Neural progenitor cell (in vitro differentiated cells): Measurements from ENCODE around the gene GTF2F2. TPM values are rescaled to one million over a fixed set of nuclear protein-coding genes. Genes with fewer than 3 reads are reported as not detected.

Source experiments
- DNase-seq: peaks from one replicate; pipeline ENCODE4 v3.0.0-alpha.2; 2016; ENCODE audit warnings: low spot score
- H2AFZ ChIP-seq: fragments of 200-600 bp; sonication (generic); replicated peaks from 2 replicates; pipeline ENCODE4 v1.6.1; 2016; ENCODE audit warnings: antibody characterized with exemption
- H3F3A ChIP-seq: fragments of 200-600 bp; sonication (generic); 2 replicates; pipeline ENCODE4 v1.6.1; 2016; ENCODE audit warnings: antibody characterized with exemption, low read depth
- H3K27ac ChIP-seq: fragments of 200-600 bp; sonication (generic); 2 replicates; pipeline ENCODE4 v1.5.1; 2016; ENCODE audit warnings: mild to moderate bottlenecking
- H3K27me3 ChIP-seq: fragments of 200-600 bp; sonication (generic); 2 replicates; pipeline ENCODE4 v1.6.1; 2016; ENCODE audit warnings: mild to moderate bottlenecking, moderate library complexity
- H3K36me3 ChIP-seq: fragments of 200-600 bp; sonication (generic); 2 replicates; pipeline ENCODE4 v1.5.1; 2016
- H3K4me1 ChIP-seq: fragments of 200-600 bp; sonication (generic); 2 replicates; pipeline ENCODE4 v1.6.1; 2016; ENCODE audit warnings: mixed run types
- H3K4me2 ChIP-seq: fragments of 200-600 bp; sonication (generic); 2 replicates; pipeline ENCODE4 v1.6.1; 2016
- H3K4me3 ChIP-seq: fragments of 200-600 bp; sonication (generic); 2 replicates; pipeline ENCODE4 v1.5.1; 2016
- H3K79me2 ChIP-seq: fragments of 200-600 bp; sonication (generic); 2 replicates; pipeline ENCODE4 v1.6.1; 2016; ENCODE audit warnings: low read depth
- H3K9ac ChIP-seq: fragments of 200-600 bp; sonication (generic); 2 replicates; pipeline ENCODE4 v1.6.1; 2016
- H3K9me3 ChIP-seq: fragments of 200-600 bp; sonication (generic); 2 replicates; pipeline ENCODE4 v1.5.1; 2016; ENCODE audit warnings: low read depth
- H4K20me1 ChIP-seq: fragments of 200-600 bp; sonication (generic); 2 replicates; pipeline ENCODE4 v1.6.1; 2016; ENCODE audit warnings: low read depth
- H3K27ac Mint-ChIP-seq: 3 replicates; pipeline ENCODE4 v1.8.0; 2021; ENCODE audit warnings: mixed read lengths
- H3K27me3 Mint-ChIP-seq: 2 replicates; pipeline ENCODE4 v1.8.0; 2022; ENCODE audit warnings: low read depth, mild to moderate bottlenecking, inconsistent platforms, moderate library complexity, mixed read lengths; ENCODE audit not compliant: insufficient read depth
- H3K36me3 Mint-ChIP-seq: 3 replicates; pipeline ENCODE4 v1.8.0; 2021; ENCODE audit warnings: mixed read lengths
- H3K4me1 Mint-ChIP-seq: 3 replicates; pipeline ENCODE4 v1.8.0; 2021; ENCODE audit warnings: mixed read lengths
- H3K4me3 Mint-ChIP-seq: 3 replicates; pipeline ENCODE4 v1.8.0; 2021; ENCODE audit warnings: mild to moderate bottlenecking, moderate library complexity, mixed read lengths
- H3K9me3 Mint-ChIP-seq: 3 replicates; pipeline ENCODE4 v1.8.0; 2020; ENCODE audit warnings: mixed read lengths
- CTCF ChIP-seq: fragments of 200-600 bp; sonication (generic); IDR thresholded peaks from 2 replicates; pipeline ENCODE4 v1.5.1; 2017; ENCODE audit warnings: antibody characterized with exemption, mild to moderate bottlenecking
- EZH2 ChIP-seq: fragments of 200-600 bp; sonication (generic); IDR thresholded peaks from 2 replicates; pipeline ENCODE4 v1.6.1; 2017; ENCODE audit warnings: antibody characterized with exemption, mild to moderate bottlenecking, moderate library complexity
- EZH2phosphoT487 ChIP-seq: fragments of 200-600 bp; sonication (generic); IDR thresholded peaks from 2 replicates; pipeline ENCODE4 v1.6.1; 2017; ENCODE audit warnings: antibody characterized with exemption
- total RNA-seq: library from RNA; depleted of rRNA; stranded (reverse); fragments of >200 nt; gene quantifications from 2 replicates; pipeline ENCODE4 v1.2.3, GENCODE V29; 2015; ENCODE audit warnings: low replicate concordance

GTF2F2 gene
- total RNA-seq, 1 donor from 2014 or later: 54.1 TPM

DNA sequence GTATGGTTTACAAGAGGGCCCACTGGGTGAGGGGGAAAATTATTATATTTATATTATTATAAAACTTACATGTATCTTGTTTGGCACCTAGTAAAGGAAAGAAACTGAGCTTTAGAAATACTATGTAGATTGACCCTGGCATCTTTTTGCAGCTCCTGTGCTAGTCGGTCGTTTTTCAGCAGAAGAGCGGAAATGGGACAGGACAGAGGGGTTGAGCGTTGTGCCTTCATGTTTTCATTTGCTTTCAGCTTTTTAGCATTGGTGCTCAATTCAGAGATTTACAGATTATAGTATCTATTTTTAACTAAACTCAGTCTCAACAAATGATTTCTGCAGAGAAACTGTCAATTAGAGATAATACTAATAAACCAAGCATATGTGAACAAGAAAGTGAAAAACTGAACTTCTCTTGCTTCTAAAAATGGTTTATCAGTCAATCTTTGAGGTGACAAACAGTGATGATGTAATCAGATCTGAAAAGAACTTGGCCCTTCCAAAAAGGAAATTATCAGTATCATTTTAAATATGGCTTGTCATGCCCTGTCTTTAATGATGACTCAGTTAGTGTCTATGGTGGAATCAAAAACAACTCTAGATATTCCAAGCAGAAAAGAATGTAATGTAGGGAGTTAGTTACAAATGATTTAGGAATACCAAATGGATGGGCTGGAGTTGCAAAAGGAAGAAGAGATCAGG lies 137.5 kb downstream of the GTF2F2 start:
- Mint-ChIP-seq H3K36me3 (peaks cover 7% of the 10 kb centered on the region), H3K4me3 (no peak overlapping the region), H3K9me3 (no peaks in the 10 kb centered on the region), H3K27ac (no peak overlapping the region), H3K4me1 (no peaks in the 10 kb centered on the region), H3K27me3 (no peaks in the 10 kb centered on the region)
- no peaks in the 10 kb centered on the region for H3F3A ChIP-seq
- H3K4me1 ChIP-seq: no peaks in the 10 kb centered on the region
- H3K36me3 ChIP-seq: no peaks in the 10 kb centered on the region
- H3K27me3 ChIP-seq: no peaks in the 10 kb centered on the region
- H3K4me2 ChIP-seq: no peak overlapping the region
- no peaks in the 10 kb centered on the region for H4K20me1 ChIP-seq
- no peaks in the 10 kb centered on the region for H3K9me3 ChIP-seq
- no peak overlapping the region for H3K4me3 ChIP-seq
- no peak overlapping the region for H2AFZ ChIP-seq
- H3K27ac ChIP-seq: no peak overlapping the region
- no peaks in the 10 kb centered on the region for H3K79me2 ChIP-seq
- no peak for DNase-seq
- no peak overlapping the region for H3K9ac ChIP-seq
- TF ChIP-seq EZH2phosphoT487: no peak
- TF ChIP-seq EZH2: no peak
- no peak for TF ChIP-seq CTCF

DNA sequence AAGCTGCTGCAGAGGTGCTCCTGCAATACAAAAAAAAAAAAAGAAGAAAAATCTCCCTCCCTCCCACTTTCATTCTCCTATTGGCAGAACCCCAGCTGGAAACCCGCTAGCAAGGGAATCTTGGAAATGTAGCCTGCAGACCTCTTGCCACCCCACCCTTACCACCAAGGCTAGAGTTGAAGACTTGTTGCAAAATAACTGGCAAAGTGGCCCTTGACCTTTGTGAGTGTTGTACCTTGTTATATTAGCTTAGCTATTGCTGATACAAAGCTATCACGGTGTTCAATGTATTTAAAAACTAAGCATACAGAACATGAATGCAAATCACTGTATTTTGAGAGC lies 138.0 kb downstream of the GTF2F2 start:
- H3K27ac Mint-ChIP-seq: no peak overlapping the region
- no peaks in the 10 kb centered on the region for H3K27me3 ChIP-seq
- no peak overlapping the region for H3K4me2 ChIP-seq

DNA sequence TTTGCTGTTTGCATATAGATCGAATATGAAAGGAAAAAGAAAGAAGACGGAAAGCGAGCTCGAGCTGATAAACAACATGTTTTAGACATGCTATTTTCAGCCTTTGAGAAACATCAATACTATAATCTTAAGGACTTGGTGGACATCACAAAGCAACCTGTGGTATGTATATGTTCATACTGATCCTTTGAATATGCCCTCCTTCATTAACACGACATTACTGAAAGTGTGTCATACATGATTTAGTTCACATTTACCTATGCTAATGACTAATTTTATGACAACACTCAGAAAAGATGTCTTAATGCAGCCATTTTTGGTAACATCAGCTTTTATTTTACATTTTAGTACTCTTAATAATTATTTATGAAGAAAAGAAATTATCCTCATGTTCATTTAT lies 146.9 kb downstream of the GTF2F2 start:
- no peaks in the 10 kb centered on the region for H3K36me3 ChIP-seq
- no peaks in the 10 kb centered on the region for H3K27me3 ChIP-seq
- no peak for DNase-seq
- no peak overlapping the region for H3K9ac ChIP-seq
- H3K9me3 ChIP-seq: no peaks in the 10 kb centered on the region
- H2AFZ ChIP-seq: no peak overlapping the region
- no peaks in the 10 kb centered on the region for H3K79me2 ChIP-seq
- no peaks in the 10 kb centered on the region for H4K20me1 ChIP-seq
- no peaks in the 10 kb centered on the region for H3K4me1 Mint-ChIP-seq
- H3K4me1 ChIP-seq: no peaks in the 10 kb centered on the region
- no peak overlapping the region for H3K4me2 ChIP-seq
- TF ChIP-seq EZH2: no peak
- no peak for TF ChIP-seq EZH2phosphoT487
- no peak for TF ChIP-seq CTCF
- H3K27me3 Mint-ChIP-seq: no peaks in the 10 kb centered on the region
- H3K36me3 Mint-ChIP-seq: peaks cover 1% of the 10 kb centered on the region
- no peak overlapping the region for H3K4me3 ChIP-seq
- H3K27ac ChIP-seq: no peak overlapping the region
- no peak overlapping the region for H3K4me3 Mint-ChIP-seq
- no peaks in the 10 kb centered on the region for H3K9me3 Mint-ChIP-seq
- no peaks in the 10 kb centered on the region for H3F3A ChIP-seq
- H3K27ac Mint-ChIP-seq: no peak overlapping the region

More for the DNA sequence above, 138.0 kb downstream of the GTF2F2 start:
- Histone ChIP-seq H3K79me2 (no peaks in the 10 kb centered on the region), H2AFZ (no peak overlapping the region), H3K9me3 (no peaks in the 10 kb centered on the region), H3K4me1 (no peaks in the 10 kb centered on the region), H3K36me3 (no peaks in the 10 kb centered on the region), H3K9ac (no peak overlapping the region), H3K27ac (no peak overlapping the region), H3F3A (no peaks in the 10 kb centered on the region), H3K4me3 (no peak overlapping the region), H4K20me1 (no peaks in the 10 kb centered on the region)
- TF ChIP-seq EZH2phosphoT487 (no peak), CTCF (no peak), EZH2 (no peak)
- no peak overlapping the region for H3K4me3 Mint-ChIP-seq
- peaks cover 7% of the 10 kb centered on the region for H3K36me3 Mint-ChIP-seq
- no peaks in the 10 kb centered on the region for H3K27me3 Mint-ChIP-seq
- H3K9me3 Mint-ChIP-seq: no peaks in the 10 kb centered on the region
- no peaks in the 10 kb centered on the region for H3K4me1 Mint-ChIP-seq
- no peak for DNase-seq
